ENCODE data around the gene ANKRD11.

The ANKRD11 gene

GRCh38 chr16:89324056-89325010 is 166.0 kb downstream of the ANKRD11 start:
- peak; percentile 92 for DNase-seq

GRCh38 chr16:89323120-89323960 is 167.0 kb downstream of the ANKRD11 start:
- DNase-seq = no peak

GRCh38 chr16:89322321-89323119 is 167.8 kb downstream of the ANKRD11 start:
- DNase-seq = peak; percentile 42

- DNase-seq = no peak
These were observed 169.4 kb downstream of the ANKRD11 start for GRCh38 chr16:89320782-89321501.

GRCh38 chr16:89319886-89320781 is 170.2 kb downstream of the ANKRD11 start:
- peak; percentile 73 for DNase-seq

- no peak for DNase-seq
These were observed 170.8 kb downstream of the ANKRD11 start for GRCh38 chr16:89319631-89319885.

- DNase-seq = no peak
These were observed 171.3 kb downstream of the ANKRD11 start for GRCh38 chr16:89318871-89319630.

- no peak for DNase-seq
These were observed 172.0 kb downstream of the ANKRD11 start for GRCh38 chr16:89318430-89318758.

GRCh38 chr16:89317729-89318429 is 172.5 kb downstream of the ANKRD11 start:
- no peak for DNase-seq

- no peak for DNase-seq
These were observed 173.2 kb downstream of the ANKRD11 start for GRCh38 chr16:89317101-89317671.

GRCh38 chr16:89316701-89317100 is 173.7 kb downstream of the ANKRD11 start:
- DNase-seq = no peak

- peak; percentile 93 for DNase-seq
These were observed 174.4 kb downstream of the ANKRD11 start for GRCh38 chr16:89315791-89316581.

- no peak for DNase-seq
These were observed 175.1 kb downstream of the ANKRD11 start for GRCh38 chr16:89315271-89315670.

- DNase-seq = no peak
These were observed 175.5 kb downstream of the ANKRD11 start for GRCh38 chr16:89314854-89315253.

GRCh38 chr16:89314357-89314756 is 176.0 kb downstream of the ANKRD11 start:
- DNase-seq = peak; percentile 61

- no peak for DNase-seq
These were observed 176.8 kb downstream of the ANKRD11 start for GRCh38 chr16:89313583-89313982.

GRCh38 chr16:89312598-89313299 is 177.6 kb downstream of the ANKRD11 start:
- no peak for DNase-seq

GRCh38 chr16:89312194-89312593 is 178.2 kb downstream of the ANKRD11 start:
- DNase-seq = no peak

All from activated CD4-positive, alpha-beta T cell treated with anti-CD3 and anti-CD28 coated beads, Interleukin-2, Interleukin-6, amounts not matched to agents 100 ng/mL and 50 ng/mL, durations not matched to agents 16 hours and 8 hours (primary cell).